ENCODE data around the gene DCLK1.

DNA sequence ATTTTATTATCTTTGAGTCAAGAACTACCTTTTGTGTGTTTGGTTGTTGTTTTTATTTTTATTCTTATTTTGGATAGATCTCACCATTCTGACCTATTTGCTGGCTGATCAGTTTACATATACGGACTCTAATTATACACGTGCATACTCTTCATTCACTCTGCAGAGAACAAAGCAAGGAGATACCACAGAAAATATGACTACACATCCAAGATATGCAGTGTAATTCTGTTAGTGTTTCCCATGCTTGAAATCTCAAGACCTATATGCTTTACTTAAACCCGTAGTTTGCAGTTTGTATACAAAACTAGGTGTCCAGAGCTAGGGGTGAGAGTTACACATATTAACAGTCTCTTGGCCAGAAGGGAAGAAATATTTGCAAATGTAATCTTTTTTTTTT, 205.5 kb downstream of the DCLK1 start:
- TF ChIP-seq, protein P1, sequence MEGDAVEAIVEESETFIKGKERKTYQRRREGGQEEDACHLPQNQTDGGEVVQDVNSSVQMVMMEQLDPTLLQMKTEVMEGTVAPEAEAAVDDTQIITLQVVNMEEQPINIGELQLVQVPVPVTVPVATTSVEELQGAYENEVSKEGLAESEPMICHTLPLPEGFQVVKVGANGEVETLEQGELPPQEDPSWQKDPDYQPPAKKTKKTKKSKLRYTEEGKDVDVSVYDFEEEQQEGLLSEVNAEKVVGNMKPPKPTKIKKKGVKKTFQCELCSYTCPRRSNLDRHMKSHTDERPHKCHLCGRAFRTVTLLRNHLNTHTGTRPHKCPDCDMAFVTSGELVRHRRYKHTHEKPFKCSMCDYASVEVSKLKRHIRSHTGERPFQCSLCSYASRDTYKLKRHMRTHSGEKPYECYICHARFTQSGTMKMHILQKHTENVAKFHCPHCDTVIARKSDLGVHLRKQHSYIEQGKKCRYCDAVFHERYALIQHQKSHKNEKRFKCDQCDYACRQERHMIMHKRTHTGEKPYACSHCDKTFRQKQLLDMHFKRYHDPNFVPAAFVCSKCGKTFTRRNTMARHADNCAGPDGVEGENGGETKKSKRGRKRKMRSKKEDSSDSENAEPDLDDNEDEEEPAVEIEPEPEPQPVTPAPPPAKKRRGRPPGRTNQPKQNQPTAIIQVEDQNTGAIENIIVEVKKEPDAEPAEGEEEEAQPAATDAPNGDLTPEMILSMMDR (IDR thresholded peaks at IDR 0.05): no peak
- TF ChIP-seq POLR2A (IDR thresholded peaks at IDR 0.05): no peak

All from right lobe of liver (tissue), 4 donors.